ENCODE measurements around the gene CCR3. TPM values are rescaled to one million over a fixed set of nuclear protein-coding genes. Genes with fewer than 3 reads are reported as not detected.

Gene CCR3
- polyA plus RNA-seq, 2 donors: not detected

DNA sequence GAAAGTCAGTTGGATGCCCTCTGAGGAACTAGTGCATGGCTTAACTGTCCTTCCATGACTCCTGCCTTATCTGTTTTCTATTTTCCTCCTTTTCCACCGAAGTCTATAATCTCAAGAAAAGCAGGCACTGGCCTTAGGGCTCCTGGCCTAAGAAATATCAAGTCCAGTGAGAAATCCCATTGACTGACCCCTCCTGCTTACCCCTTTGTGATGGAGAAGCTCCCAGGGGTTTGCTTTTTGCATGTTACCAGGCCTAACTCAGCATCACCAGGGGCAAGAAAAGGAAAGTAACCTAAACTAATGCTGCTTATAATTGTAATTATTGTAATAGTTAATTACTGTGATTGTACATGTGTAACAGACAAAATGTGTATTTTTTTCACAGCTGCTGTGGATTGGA, 21.7 kb downstream of the CCR3 start:
- Histone ChIP-seq H3K9me3 (ENCODE audit: control insufficient read depth in 2 of 2, insufficient read depth in 1 of 2, low read depth in 1 of 2, low read length in 1 of 2) (no peaks in the 10 kb centered on the region), H3K4me3 (ENCODE audit: low read depth in 1 of 2, low read length in 2 of 2) (no peak overlapping the region), H3K27ac (ENCODE audit: low read depth in 2 of 2, low read length in 1 of 2) (no peak overlapping the region), H3K36me3 (ENCODE audit: control insufficient read depth in 2 of 2, insufficient read depth in 2 of 2, low read length in 1 of 2) (no peaks in the 10 kb centered on the region), H3K27me3 (ENCODE audit: control insufficient read depth in 1 of 2, insufficient read depth in 2 of 2, low read length in 2 of 2) (no peaks in the 10 kb centered on the region), H3K4me1 (ENCODE audit: control insufficient read depth in 2 of 2, insufficient read depth in 2 of 2, low read length in 1 of 2) (no peaks in the 10 kb centered on the region)
- WGBS, 2 donors: 71 to 80% methylated on average over 1 of the region's 1 CpG

DNA sequence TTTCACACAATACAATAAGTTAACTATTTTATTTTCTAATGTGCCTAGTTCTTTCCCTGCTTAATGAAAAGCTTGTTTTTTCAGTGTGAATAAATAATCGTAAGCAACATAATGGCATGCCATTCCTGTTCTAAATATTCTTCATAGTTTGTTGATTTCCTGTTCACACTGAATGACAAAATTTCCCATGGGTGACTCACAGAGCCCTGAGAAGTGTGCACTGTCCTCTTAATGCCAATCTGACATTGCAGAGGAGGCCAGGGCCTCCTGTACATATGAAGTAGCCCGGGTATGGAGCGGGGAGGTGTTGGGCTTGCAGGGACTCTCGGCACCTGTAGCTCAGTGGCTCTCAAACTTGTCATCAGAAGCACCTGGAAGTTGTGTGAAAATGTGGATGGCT, 24.3 kb downstream of the CCR3 start:
- no peaks in the 10 kb centered on the region for H3K27me3 ChIP-seq (ENCODE audit: control insufficient read depth in 1 of 2, insufficient read depth in 2 of 2, low read length in 2 of 2)
- no peak overlapping the region for H3K27ac ChIP-seq (ENCODE audit: low read depth in 2 of 2, low read length in 1 of 2)
- 85 to 86% methylated on average over 4 of the region's 4 CpGs for WGBS, 2 donors
- no peaks in the 10 kb centered on the region for H3K36me3 ChIP-seq (ENCODE audit: control insufficient read depth in 2 of 2, insufficient read depth in 2 of 2, low read length in 1 of 2)
- H3K4me1 ChIP-seq (ENCODE audit: control insufficient read depth in 2 of 2, insufficient read depth in 2 of 2, low read length in 1 of 2): no peaks in the 10 kb centered on the region
- H3K9me3 ChIP-seq (ENCODE audit: control insufficient read depth in 2 of 2, insufficient read depth in 1 of 2, low read depth in 1 of 2, low read length in 1 of 2): no peaks in the 10 kb centered on the region
- no peak overlapping the region for H3K4me3 ChIP-seq (ENCODE audit: low read depth in 1 of 2, low read length in 2 of 2)

GRCh38 chr3:46269556-46269955, 27.3 kb downstream of the CCR3 start:
- Histone ChIP-seq H3K4me3 (ENCODE audit: low read depth in 1 of 2, low read length in 2 of 2) (no peak overlapping the region), H3K9me3 (ENCODE audit: control insufficient read depth in 2 of 2, insufficient read depth in 1 of 2, low read depth in 1 of 2, low read length in 1 of 2) (no peaks in the 10 kb centered on the region), H3K36me3 (ENCODE audit: control insufficient read depth in 2 of 2, insufficient read depth in 2 of 2, low read length in 1 of 2) (no peaks in the 10 kb centered on the region), H3K4me1 (ENCODE audit: control insufficient read depth in 2 of 2, insufficient read depth in 2 of 2, low read length in 1 of 2) (no peaks in the 10 kb centered on the region), H3K27ac (ENCODE audit: low read depth in 2 of 2, low read length in 1 of 2) (no peak overlapping the region), H3K27me3 (ENCODE audit: control insufficient read depth in 1 of 2, insufficient read depth in 2 of 2, low read length in 2 of 2) (no peaks in the 10 kb centered on the region)
- WGBS, 2 donors: 67 to 75% methylated on average over 2 of the region's 2 CpGs

DNA sequence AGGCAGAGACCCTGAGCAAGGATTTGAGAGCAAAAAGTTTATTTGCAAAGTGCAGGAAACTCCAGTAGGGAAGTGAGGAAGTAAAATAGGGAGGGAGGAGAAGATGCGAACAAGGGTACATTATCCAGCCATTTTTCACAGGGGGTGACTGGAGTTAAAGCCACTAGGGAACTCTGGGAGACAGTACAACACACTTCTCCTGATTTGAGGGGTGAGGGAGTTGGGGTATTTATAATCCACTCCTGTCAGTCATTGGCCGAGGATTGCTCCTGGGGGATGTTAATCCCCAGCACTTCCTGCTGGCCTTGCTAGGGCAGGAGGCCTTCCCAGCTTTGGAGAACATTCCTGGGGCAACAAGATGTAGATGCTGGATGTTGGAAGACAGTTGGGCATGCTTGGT, 28.2 kb downstream of the CCR3 start:
- Histone ChIP-seq H3K4me3 (ENCODE audit: low read depth in 1 of 2, low read length in 2 of 2) (no peak overlapping the region), H3K9me3 (ENCODE audit: control insufficient read depth in 2 of 2, insufficient read depth in 1 of 2, low read depth in 1 of 2, low read length in 1 of 2) (no peaks in the 10 kb centered on the region), H3K36me3 (ENCODE audit: control insufficient read depth in 2 of 2, insufficient read depth in 2 of 2, low read length in 1 of 2) (no peaks in the 10 kb centered on the region), H3K27ac (ENCODE audit: low read depth in 2 of 2, low read length in 1 of 2) (no peak overlapping the region), H3K27me3 (ENCODE audit: control insufficient read depth in 1 of 2, insufficient read depth in 2 of 2, low read length in 2 of 2) (no peaks in the 10 kb centered on the region), H3K4me1 (ENCODE audit: control insufficient read depth in 2 of 2, insufficient read depth in 2 of 2, low read length in 1 of 2) (no peaks in the 10 kb centered on the region)
- 82 to 84% methylated on average over 2 of the region's 2 CpGs for WGBS, 2 donors

DNA sequence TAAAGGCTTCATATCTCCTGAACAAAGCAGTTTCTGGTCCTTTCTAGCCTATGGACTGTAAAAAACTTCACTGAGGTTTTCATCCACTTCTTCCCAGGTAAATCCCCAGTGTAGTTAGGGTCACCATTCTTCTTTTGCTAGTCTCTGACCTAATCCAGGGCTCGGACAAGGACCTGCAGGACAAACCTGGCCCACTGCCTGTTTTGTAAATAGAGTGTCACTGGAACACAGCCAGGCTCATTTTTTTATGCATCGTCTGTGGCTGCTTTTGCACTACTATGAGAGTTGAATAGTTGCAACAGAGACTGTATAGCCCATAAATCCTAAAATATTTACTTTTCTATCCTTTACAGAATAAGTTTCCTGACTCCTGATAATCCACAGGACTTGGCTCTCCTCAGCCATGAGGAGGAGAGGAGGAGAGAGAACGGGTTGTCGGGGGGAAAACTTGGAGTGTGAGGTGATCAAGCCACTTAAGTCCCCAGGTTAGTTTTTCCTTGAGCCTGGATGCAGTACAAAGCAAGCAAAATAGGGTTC, 29.0 kb downstream of the CCR3 start:
- Histone ChIP-seq H3K4me1 (ENCODE audit: control insufficient read depth in 2 of 2, insufficient read depth in 2 of 2, low read length in 1 of 2) (no peaks in the 10 kb centered on the region), H3K36me3 (ENCODE audit: control insufficient read depth in 2 of 2, insufficient read depth in 2 of 2, low read length in 1 of 2) (no peaks in the 10 kb centered on the region), H3K4me3 (ENCODE audit: low read depth in 1 of 2, low read length in 2 of 2) (no peak overlapping the region), H3K27me3 (ENCODE audit: control insufficient read depth in 1 of 2, insufficient read depth in 2 of 2, low read length in 2 of 2) (no peaks in the 10 kb centered on the region), H3K27ac (ENCODE audit: low read depth in 2 of 2, low read length in 1 of 2) (no peak overlapping the region), H3K9me3 (ENCODE audit: control insufficient read depth in 2 of 2, insufficient read depth in 1 of 2, low read depth in 1 of 2, low read length in 1 of 2) (no peaks in the 10 kb centered on the region)
- 34 to 45% methylated on average over 4 of the region's 4 CpGs for WGBS, 2 donors

GRCh38 chr3:46272028-46272451, 29.8 kb downstream of the CCR3 start:
- H3K36me3 ChIP-seq (ENCODE audit: control insufficient read depth in 2 of 2, insufficient read depth in 2 of 2, low read length in 1 of 2): no peaks in the 10 kb centered on the region
- H3K4me3 ChIP-seq (ENCODE audit: low read depth in 1 of 2, low read length in 2 of 2): no peak overlapping the region
- H3K27ac ChIP-seq (ENCODE audit: low read depth in 2 of 2, low read length in 1 of 2): no peak overlapping the region
- H3K4me1 ChIP-seq (ENCODE audit: control insufficient read depth in 2 of 2, insufficient read depth in 2 of 2, low read length in 1 of 2): no peaks in the 10 kb centered on the region
- H3K27me3 ChIP-seq (ENCODE audit: control insufficient read depth in 1 of 2, insufficient read depth in 2 of 2, low read length in 2 of 2): no peaks in the 10 kb centered on the region
- H3K9me3 ChIP-seq (ENCODE audit: control insufficient read depth in 2 of 2, insufficient read depth in 1 of 2, low read depth in 1 of 2, low read length in 1 of 2): no peaks in the 10 kb centered on the region
- 59 to 61% methylated on average over 4 of the region's 4 CpGs for WGBS, 2 donors

GRCh38 chr3:46276497-46277099, 34.3 kb downstream of the CCR3 start:
- H3K4me3 ChIP-seq (ENCODE audit: low read depth in 1 of 2, low read length in 2 of 2): no peak overlapping the region
- peaks cover 0 to 2% of the 10 kb centered on the region in 2 donors for H3K9me3 ChIP-seq (ENCODE audit: control insufficient read depth in 2 of 2, insufficient read depth in 1 of 2, low read depth in 1 of 2, low read length in 1 of 2)
- no peaks in the 10 kb centered on the region for H3K27me3 ChIP-seq (ENCODE audit: control insufficient read depth in 1 of 2, insufficient read depth in 2 of 2, low read length in 2 of 2)
- no peaks in the 10 kb centered on the region for H3K4me1 ChIP-seq (ENCODE audit: control insufficient read depth in 2 of 2, insufficient read depth in 2 of 2, low read length in 1 of 2)
- H3K36me3 ChIP-seq (ENCODE audit: control insufficient read depth in 2 of 2, insufficient read depth in 2 of 2, low read length in 1 of 2): no peaks in the 10 kb centered on the region
- 56 to 63% methylated on average over 9 of the region's 9 CpGs for WGBS, 2 donors
- no peak overlapping the region for H3K27ac ChIP-seq (ENCODE audit: low read depth in 2 of 2, low read length in 1 of 2)

GRCh38 chr3:46277476-46277875, 35.2 kb downstream of the CCR3 start:
- Histone ChIP-seq H3K36me3 (ENCODE audit: control insufficient read depth in 2 of 2, insufficient read depth in 2 of 2, low read length in 1 of 2) (no peaks in the 10 kb centered on the region), H3K27ac (ENCODE audit: low read depth in 2 of 2, low read length in 1 of 2) (no peak overlapping the region)
- 59 to 62% methylated on average over 2 of the region's 2 CpGs for WGBS, 2 donors

DNA sequence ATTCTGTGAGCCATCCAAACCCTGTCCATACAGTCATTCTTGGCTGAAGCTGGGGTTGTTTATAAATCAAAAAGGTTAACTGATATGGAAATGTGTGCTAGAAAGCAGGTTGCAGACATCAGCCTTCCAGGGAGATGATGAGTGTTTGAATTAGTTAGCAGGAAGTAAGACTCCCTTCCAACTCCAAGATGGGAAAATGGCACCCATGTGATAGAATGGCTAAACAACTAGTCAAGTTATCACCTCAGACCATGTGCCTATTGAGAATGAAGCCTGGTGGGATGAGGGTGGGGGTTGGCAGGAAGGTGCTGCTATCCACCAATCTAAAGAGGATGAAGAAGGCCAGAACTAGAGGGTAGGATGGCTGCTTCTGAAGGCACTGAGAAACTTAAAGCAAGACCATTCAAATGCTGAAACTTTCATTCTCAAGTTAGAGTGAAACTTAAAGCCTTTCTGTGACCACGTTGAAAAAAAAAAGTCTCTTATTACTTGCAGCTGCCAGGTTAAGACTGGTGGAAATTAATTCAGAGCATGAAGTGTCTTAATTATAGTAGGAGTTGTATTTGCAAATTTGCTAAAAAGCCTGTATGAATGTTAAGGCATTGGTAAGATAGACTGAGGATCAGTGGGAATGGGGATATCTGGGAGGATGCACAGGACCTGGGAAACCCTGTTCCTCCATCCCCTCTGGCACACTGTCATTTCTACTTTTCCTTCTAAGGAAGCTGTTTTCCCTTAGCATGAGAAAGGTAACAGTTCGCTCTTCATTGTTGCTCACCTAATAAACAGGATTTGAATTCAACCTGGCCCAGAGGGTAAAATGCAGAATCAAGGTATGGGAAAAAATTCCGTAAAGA, 36.8 kb downstream of the CCR3 start:
- 85 to 92% methylated on average over 3 of the region's 3 CpGs for WGBS, 2 donors
- no peaks in the 10 kb centered on the region for H3K27me3 ChIP-seq (ENCODE audit: control insufficient read depth in 1 of 2, insufficient read depth in 2 of 2, low read length in 2 of 2)
- no peaks in the 10 kb centered on the region for H3K36me3 ChIP-seq (ENCODE audit: control insufficient read depth in 2 of 2, insufficient read depth in 2 of 2, low read length in 1 of 2)
- H3K9me3 ChIP-seq (ENCODE audit: control insufficient read depth in 2 of 2, insufficient read depth in 1 of 2, low read depth in 1 of 2, low read length in 1 of 2): peaks cover 0 to 2% of the 10 kb centered on the region in 2 donors
- H3K27ac ChIP-seq (ENCODE audit: low read depth in 2 of 2, low read length in 1 of 2): no peak overlapping the region
- no peaks in the 10 kb centered on the region for H3K4me1 ChIP-seq (ENCODE audit: control insufficient read depth in 2 of 2, insufficient read depth in 2 of 2, low read length in 1 of 2)
- H3K4me3 ChIP-seq (ENCODE audit: low read depth in 1 of 2, low read length in 2 of 2): no peak overlapping the region

More at GRCh38 chr3:46277476-46277875, 35.2 kb downstream of the CCR3 start:
- Histone ChIP-seq H3K4me3 (ENCODE audit: low read depth in 1 of 2, low read length in 2 of 2) (no peak overlapping the region), H3K9me3 (ENCODE audit: control insufficient read depth in 2 of 2, insufficient read depth in 1 of 2, low read depth in 1 of 2, low read length in 1 of 2) (peaks cover 0 to 2% of the 10 kb centered on the region in 2 donors), H3K27me3 (ENCODE audit: control insufficient read depth in 1 of 2, insufficient read depth in 2 of 2, low read length in 2 of 2) (no peaks in the 10 kb centered on the region), H3K4me1 (ENCODE audit: control insufficient read depth in 2 of 2, insufficient read depth in 2 of 2, low read length in 1 of 2) (no peaks in the 10 kb centered on the region)
